Activated CD4-positive, alpha-beta T cell treated with anti-CD3 and anti-CD28 coated beads, Interleukin-2, amount 10 ng/mL, durations not matched to agents 24 days and 14 days (primary cell): ENCODE measurements around the gene USH1G. TPM values are rescaled to one million over a fixed set of nuclear protein-coding genes. Genes with fewer than 3 reads are reported as not detected.

Source experiments
- DNase-seq: peaks from one replicate; pipeline ENCODE4 v3.0.0; 2022
- H3K27ac Mint-ChIP-seq: one replicate; pipeline ENCODE4 v1.8.0; 2022; ENCODE audit warnings: mild to moderate bottlenecking, mixed read lengths
- H3K27me3 Mint-ChIP-seq: one replicate; pipeline ENCODE4 v1.8.0; 2022; ENCODE audit warnings: mixed read lengths
- H3K36me3 Mint-ChIP-seq: one replicate; pipeline ENCODE4 v1.8.0; 2022; ENCODE audit warnings: low read depth, mild to moderate bottlenecking, mixed read lengths
- H3K4me1 Mint-ChIP-seq: one replicate; pipeline ENCODE4 v1.8.0; 2021; ENCODE audit warnings: mixed read lengths
- H3K4me3 Mint-ChIP-seq: one replicate; pipeline ENCODE4 v1.8.0; 2022; ENCODE audit warnings: mild to moderate bottlenecking, moderate library complexity, mixed read lengths
- H3K9me3 Mint-ChIP-seq: one replicate; pipeline ENCODE4 v1.8.0; 2021; ENCODE audit warnings: mixed read lengths
- intact Hi-C: fragments of 100-400 bp; cut with micrococcal nuclease; formaldehyde crosslinking; loops from one replicate; pipeline ENCODE4 v1.15.1; 2023
- total RNA-seq: library from RNA; stranded (reverse); gene quantifications from 2 replicates; pipeline ENCODE4 v1.2.3, GENCODE V29; 2022

Gene USH1G
- total RNA-seq, 1 donor from 2014 or later, result not detected

DNA sequence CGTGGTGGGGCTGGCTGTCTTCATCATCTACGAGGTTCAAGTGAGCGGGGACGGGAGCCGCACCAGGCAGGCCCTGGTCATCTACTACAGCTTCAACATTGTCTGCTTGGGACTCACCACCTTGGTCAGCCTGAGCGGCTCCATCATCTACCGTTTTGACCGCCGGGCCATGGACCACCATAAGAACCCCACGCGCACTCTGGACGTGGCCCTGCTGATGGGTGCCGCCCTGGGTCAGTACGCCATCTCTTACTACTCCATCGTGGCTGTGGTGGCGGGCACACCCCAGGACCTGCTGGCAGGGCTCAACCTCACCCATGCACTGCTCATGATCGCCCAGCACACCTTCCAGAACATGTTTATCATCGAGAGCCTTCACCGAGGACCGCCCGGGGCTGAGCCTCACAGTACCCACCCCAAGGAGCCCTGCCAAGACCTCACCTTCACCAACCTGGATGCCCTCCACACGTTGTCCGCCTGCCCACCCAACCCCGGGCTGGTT is 7.5 kb upstream of the USH1G start:
- no peak overlapping the region for H3K4me3 Mint-ChIP-seq
- H3K4me1 Mint-ChIP-seq, result peaks cover 3% of the 10 kb centered on the region
- intact Hi-C loops, result no loop called here
- H3K9me3 Mint-ChIP-seq, result no peaks in the 10 kb centered on the region
- no peak for DNase-seq
- no peak overlapping the region for H3K27ac Mint-ChIP-seq
- H3K27me3 Mint-ChIP-seq, result peaks cover 66% of the 10 kb centered on the region
- no peaks in the 10 kb centered on the region for H3K36me3 Mint-ChIP-seq

DNA sequence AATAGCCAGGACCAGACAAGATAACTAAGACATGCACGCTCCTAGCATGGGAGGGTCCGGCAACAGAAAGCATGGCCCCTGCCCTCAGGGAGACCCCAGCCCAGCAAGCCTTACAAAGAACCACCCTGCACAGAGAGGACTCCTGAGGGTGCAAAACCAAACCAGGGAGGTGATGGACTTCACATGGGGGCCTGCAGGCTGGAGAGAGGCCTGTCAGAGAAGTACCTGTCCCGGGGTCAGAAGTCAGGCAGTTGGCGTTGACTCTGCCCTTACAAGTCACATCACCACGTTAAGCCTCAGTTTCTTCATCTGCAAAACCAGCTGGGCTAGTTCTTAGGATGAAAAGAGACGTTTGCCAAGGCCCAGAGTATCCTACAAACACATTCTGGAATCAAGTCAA is 5.7 kb upstream of the USH1G start:
- peaks cover 67% of the 10 kb centered on the region for H3K27me3 Mint-ChIP-seq
- H3K36me3 Mint-ChIP-seq, result no peaks in the 10 kb centered on the region
- H3K4me1 Mint-ChIP-seq, result peaks cover 6% of the 10 kb centered on the region
- no peaks in the 10 kb centered on the region for H3K9me3 Mint-ChIP-seq
- no peak overlapping the region for H3K4me3 Mint-ChIP-seq
- DNase-seq, result no peak
- H3K27ac Mint-ChIP-seq, result no peak overlapping the region
- intact Hi-C loops, result no loop called here

DNA sequence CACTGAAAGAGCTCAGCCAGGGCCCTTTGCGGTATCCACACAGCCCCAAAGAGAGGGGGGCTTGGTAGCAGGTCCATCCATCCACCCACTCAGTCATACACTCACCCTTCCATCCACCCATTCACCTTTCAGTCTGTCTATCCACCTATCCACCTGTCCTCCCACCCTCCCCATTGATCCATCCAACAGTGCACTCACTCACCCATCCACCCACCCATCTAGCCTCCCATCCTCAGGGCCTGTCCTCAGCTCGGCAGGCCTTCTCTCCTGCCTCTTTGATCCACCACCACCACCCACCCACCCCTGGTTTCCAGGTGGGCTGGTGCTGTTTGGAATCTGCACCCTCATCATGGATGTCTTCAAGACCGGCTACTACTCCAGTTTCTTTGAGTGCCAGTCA is 2.2 kb upstream of the USH1G start:
- no peak for DNase-seq
- Mint-ChIP-seq H3K27ac (no peak overlapping the region), H3K36me3 (no peaks in the 10 kb centered on the region), H3K4me1 (peaks cover 2% of the 10 kb centered on the region), H3K27me3 (peaks cover 60% of the 10 kb centered on the region), H3K4me3 (no peak overlapping the region), H3K9me3 (no peaks in the 10 kb centered on the region)
- intact Hi-C loops, result no loop called here

DNA sequence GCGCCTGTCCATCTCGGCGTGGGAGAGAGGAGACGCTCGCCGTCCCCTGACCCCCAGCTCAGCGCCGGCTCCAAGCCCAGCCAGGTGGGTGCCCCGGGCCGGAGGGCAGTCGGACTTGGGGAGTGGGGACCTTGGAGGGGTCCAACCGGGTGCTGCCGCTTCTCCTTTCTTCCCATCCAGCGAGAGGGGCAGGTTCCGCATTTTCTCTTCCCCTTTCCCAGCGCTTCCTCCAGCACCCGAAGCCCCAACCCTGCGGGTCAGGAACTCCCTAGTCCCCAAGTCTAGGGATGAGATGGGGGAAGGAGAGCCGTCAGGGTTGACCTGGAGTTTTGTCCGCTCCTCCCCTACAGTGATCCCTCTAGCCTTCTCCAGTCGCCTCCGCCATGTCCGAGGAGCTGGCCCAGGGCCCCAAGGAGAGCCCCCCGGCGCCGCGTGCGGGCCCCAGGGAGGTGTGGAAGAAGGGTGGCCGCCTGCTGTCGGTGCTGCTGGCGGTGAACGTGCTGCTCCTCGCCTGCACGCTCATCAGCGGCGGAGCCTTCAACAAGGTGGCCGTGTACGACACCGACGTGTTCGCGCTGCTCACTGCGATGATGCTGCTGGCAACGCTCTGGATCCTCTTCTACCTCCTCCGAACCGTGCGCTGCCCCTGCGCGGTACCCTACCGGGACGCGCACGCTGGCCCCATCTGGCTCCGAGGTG is 1.3 kb upstream of the USH1G start, which contains the start of gene OTOP2:
Gene OTOP2 (plus strand): TSS at position 24 of the 699 bp plus-strand sequence. CDS start 360 bp downstream, at position 384.
- Mint-ChIP-seq H3K27me3 (peaks cover 60% of the 10 kb centered on the region), H3K27ac (no peak within 1 kb of the TSS), H3K4me1 (peaks cover 2% of the 10 kb centered on the region), H3K36me3 (no peaks in the 10 kb centered on the region), H3K9me3 (no peaks in the 10 kb centered on the region), H3K4me3 (peak within 1 kb of the TSS; percentile 47)
- peak; percentile 62 for DNase-seq
- intact Hi-C loops, result no loop called here

DNA sequence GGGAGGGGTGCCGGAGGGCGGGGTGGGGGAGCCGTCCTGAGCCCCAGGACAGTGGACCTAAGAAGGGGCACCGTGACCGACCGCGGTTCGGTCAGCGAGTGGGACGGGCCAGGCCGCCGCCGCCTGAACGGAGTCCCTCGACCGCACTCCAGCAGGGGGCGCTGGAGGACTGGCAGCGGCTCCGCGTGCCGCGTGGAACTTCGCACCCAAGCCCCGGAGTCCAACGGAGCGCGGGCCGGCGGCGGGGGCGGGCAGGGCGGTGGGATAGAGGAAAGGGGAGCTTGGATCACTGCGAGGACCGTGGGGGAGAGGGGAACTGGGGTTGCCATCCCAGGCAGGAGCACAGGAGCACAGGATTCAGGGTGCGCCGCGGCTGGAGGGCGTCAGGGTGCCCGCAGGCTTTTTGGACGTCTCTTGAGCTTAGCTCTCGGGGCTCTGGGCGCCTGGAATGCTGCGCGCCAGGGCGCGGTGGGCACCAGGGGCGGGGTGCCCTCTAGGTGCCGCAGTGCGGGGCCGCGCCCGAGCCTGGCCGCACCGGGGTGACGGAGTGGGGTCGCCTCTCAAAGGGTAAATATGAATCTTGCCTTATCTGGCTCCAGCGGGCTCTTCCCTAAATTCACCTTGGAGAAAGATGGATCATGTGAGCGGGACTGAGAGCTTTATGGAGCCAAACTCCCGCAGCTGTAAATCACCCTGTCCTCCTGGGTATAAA is 639 bp upstream of the USH1G start:
- Mint-ChIP-seq H3K36me3 (no peaks in the 10 kb centered on the region), H3K27me3 (peaks cover 60% of the 10 kb centered on the region), H3K9me3 (no peaks in the 10 kb centered on the region), H3K4me3 (no peak overlapping the region), H3K27ac (no peak overlapping the region), H3K4me1 (peaks cover 2% of the 10 kb centered on the region)
- intact Hi-C loops, result loop anchor here (1.0 kb wide), 1 partner anchor 37 kb away; no protein-coding TSS in a partner anchor
- DNase-seq, result peak; percentile 93

DNA sequence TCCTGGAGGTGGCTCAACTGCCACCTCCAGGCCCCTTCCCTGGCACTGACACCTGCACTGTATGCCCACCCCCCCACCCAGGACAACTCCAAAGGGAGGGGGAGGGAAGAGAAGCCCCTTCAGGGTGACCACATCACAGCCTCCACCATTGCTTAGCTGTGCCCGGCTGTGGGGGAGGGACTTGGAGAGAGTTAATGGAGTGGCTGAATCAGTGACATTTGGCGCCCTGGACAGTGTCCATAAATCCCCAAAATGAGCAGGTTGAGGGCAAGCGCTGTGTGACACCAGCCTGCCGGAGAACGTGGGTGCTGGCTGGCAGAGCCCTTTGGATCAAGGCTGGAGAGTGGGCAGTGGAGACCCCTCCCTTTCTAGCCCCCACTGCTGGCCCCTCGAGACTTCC is 883 bp downstream of the USH1G start:
- H3K36me3 Mint-ChIP-seq, result no peaks in the 10 kb centered on the region
- intact Hi-C loops, result no loop called here
- H3K27ac Mint-ChIP-seq, result no peak overlapping the region
- H3K4me1 Mint-ChIP-seq, result peaks cover 2% of the 10 kb centered on the region
- DNase-seq, result no peak
- no peaks in the 10 kb centered on the region for H3K9me3 Mint-ChIP-seq
- H3K27me3 Mint-ChIP-seq, result peaks cover 54% of the 10 kb centered on the region
- no peak overlapping the region for H3K4me3 Mint-ChIP-seq

DNA sequence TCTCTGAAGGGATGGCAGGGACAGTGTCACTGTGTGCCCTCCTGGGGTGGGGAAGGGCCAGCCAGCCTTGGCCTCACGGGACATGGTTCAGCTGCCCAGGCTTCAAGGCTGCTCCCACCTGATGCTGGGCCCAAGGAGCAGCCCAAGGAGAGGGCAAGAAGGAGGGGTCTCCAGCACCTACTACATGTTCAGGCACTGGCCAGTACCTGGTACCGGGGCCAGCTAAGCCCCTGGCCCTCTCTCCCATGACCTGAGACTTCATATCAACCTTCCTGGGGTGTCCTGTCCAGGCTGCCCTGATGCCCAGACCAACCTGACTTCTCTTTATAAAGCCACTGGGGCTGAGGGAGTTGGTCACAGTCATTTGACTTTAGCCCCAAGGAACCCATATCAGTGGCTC is 1.3 kb downstream of the USH1G start:
- Mint-ChIP-seq H3K27me3 (peaks cover 53% of the 10 kb centered on the region), H3K4me3 (no peak overlapping the region), H3K9me3 (no peaks in the 10 kb centered on the region), H3K36me3 (no peaks in the 10 kb centered on the region), H3K4me1 (peaks cover 2% of the 10 kb centered on the region), H3K27ac (no peak overlapping the region)
- intact Hi-C loops, result no loop called here
- no peak for DNase-seq

- H3K27ac Mint-ChIP-seq, result no peak overlapping the region
- no peak for DNase-seq
- no peaks in the 10 kb centered on the region for H3K9me3 Mint-ChIP-seq
- H3K27me3 Mint-ChIP-seq, result peaks cover 47% of the 10 kb centered on the region
- peaks cover 2% of the 10 kb centered on the region for H3K4me1 Mint-ChIP-seq
- intact Hi-C loops, result no loop called here
- H3K4me3 Mint-ChIP-seq, result no peak overlapping the region
- no peaks in the 10 kb centered on the region for H3K36me3 Mint-ChIP-seq
Measured at GRCh38 chr17:74921026-74921681, 1.9 kb downstream of the USH1G start.

DNA sequence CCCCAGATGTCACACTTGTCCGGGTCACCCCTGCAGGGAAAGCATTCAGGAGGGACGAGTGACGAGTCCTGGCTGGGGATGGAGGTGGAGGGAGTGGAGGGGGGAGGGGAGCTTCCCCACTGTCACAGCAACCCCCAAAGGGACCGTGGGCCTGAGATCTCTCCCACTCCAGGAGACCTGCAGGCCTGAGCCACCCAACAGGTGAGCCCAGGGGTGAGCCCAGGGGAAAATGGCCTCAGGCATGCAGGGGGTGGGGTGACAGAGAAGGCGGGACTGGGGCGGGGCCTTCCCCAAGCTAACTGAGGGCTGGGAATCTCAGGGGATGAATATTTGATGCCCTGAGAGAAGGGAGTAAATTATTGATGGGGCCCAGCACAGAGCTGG is 2.4 kb downstream of the USH1G start:
- H3K4me1 Mint-ChIP-seq, result peaks cover 2% of the 10 kb centered on the region
- H3K4me3 Mint-ChIP-seq, result no peak overlapping the region
- H3K27ac Mint-ChIP-seq, result no peak overlapping the region
- no peaks in the 10 kb centered on the region for H3K9me3 Mint-ChIP-seq
- peaks cover 43% of the 10 kb centered on the region for H3K27me3 Mint-ChIP-seq
- H3K36me3 Mint-ChIP-seq, result no peaks in the 10 kb centered on the region
- DNase-seq, result no peak
- intact Hi-C loops, result no loop called here

- intact Hi-C loops, result no loop called here
- H3K27ac Mint-ChIP-seq, result no peak overlapping the region
- H3K9me3 Mint-ChIP-seq, result no peaks in the 10 kb centered on the region
- no peaks in the 10 kb centered on the region for H3K36me3 Mint-ChIP-seq
- peaks cover 39% of the 10 kb centered on the region for H3K27me3 Mint-ChIP-seq
- H3K4me3 Mint-ChIP-seq, result no peak overlapping the region
- H3K4me1 Mint-ChIP-seq, result peaks cover 2% of the 10 kb centered on the region
- DNase-seq, result no peak
Measured at GRCh38 chr17:74920306-74920620, 2.8 kb downstream of the USH1G start.

GRCh38 chr17:74919440-74920305 is 3.4 kb downstream of the USH1G start:
- Mint-ChIP-seq H3K4me3 (no peak overlapping the region), H3K9me3 (no peaks in the 10 kb centered on the region), H3K27me3 (peaks cover 33% of the 10 kb centered on the region), H3K36me3 (no peaks in the 10 kb centered on the region), H3K4me1 (peaks cover 2% of the 10 kb centered on the region), H3K27ac (no peak overlapping the region)
- intact Hi-C loops, result no loop called here
- no peak for DNase-seq

- no peaks in the 10 kb centered on the region for H3K9me3 Mint-ChIP-seq
- no peak overlapping the region for H3K27ac Mint-ChIP-seq
- intact Hi-C loops, result no loop called here
- H3K36me3 Mint-ChIP-seq, result no peaks in the 10 kb centered on the region
- peaks cover 31% of the 10 kb centered on the region for H3K27me3 Mint-ChIP-seq
- H3K4me1 Mint-ChIP-seq, result no peaks in the 10 kb centered on the region
- DNase-seq, result no peak
- H3K4me3 Mint-ChIP-seq, result no peak overlapping the region
Measured at GRCh38 chr17:74918906-74919305, 4.1 kb downstream of the USH1G start.

DNA sequence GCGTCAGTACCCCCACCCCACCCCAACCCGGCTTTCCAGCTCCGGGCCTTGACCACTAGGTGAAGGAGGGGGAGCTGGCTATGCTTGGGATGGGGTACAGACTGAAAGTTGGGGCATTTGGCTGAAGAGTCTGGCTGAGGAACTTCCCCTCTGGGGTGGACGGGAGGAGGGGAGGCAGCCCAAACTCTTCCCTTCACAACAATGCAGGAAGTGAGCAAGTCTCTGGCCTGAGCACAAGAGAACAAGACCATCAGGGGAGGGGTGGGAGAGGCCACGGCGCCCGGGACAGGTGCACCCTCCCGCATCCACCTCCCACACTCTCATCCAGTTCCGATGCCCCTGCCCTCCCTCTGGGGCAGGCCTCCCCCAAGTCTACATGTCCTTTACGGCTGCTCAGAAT is 5.6 kb downstream of the USH1G start:
- no peaks in the 10 kb centered on the region for H3K36me3 Mint-ChIP-seq
- H3K4me3 Mint-ChIP-seq, result no peak overlapping the region
- no peaks in the 10 kb centered on the region for H3K9me3 Mint-ChIP-seq
- no peaks in the 10 kb centered on the region for H3K4me1 Mint-ChIP-seq
- DNase-seq, result no peak
- intact Hi-C loops, result no loop called here
- peaks cover 27% of the 10 kb centered on the region for H3K27me3 Mint-ChIP-seq
- H3K27ac Mint-ChIP-seq, result no peak overlapping the region
